K562 (cell line): ENCODE measurements around the gene ZNF503. TPM values are rescaled to one million over a fixed set of nuclear protein-coding genes. Genes with fewer than 3 reads are reported as not detected.

Experiments
- CAMTA2 ChIP-seq: fragments of 250-450 bp; sonication (Bioruptor Pico); conservative IDR thresholded peaks from 2 replicates; pipeline ENCODE4 v1.5.1; 2022
- CHCHD3 ChIP-seq: fragments of 250-450 bp; sonication (Bioruptor Pico); IDR thresholded peaks from 2 replicates; pipeline ENCODE4 v2.1.2; 2022; ENCODE audit warnings: mild to moderate bottlenecking
- GABPB2 ChIP-seq: fragments of 250-450 bp; sonication (Bioruptor Pico); conservative IDR thresholded peaks from 2 replicates; pipeline ENCODE4 v1.5.1; 2021; ENCODE audit warnings: mild to moderate bottlenecking
- ID3 ChIP-seq, 2 experiments: fragments of 250-450 bp in 1 of 2; fragments of 450-650 bp in 1 of 2; sonication (Bioruptor Pico) in 1 of 2; IDR thresholded peaks; 2 replicates each; pipeline versions ENCODE4 v1.6.1 to v1.8.0; 2016 to 2021; ENCODE audit warnings: mild to moderate bottlenecking in 2 of 2, moderate library complexity in 2 of 2, missing compliant biosample characterization in 1 of 2, missing genetic modification characterization in 1 of 2
- IRF2 ChIP-seq: sonication (generic); formaldehyde crosslinking; IDR thresholded peaks from 2 replicates; pipeline ENCODE4 v1.8.1; 2022; ENCODE audit warnings: mild to moderate bottlenecking, missing genetic modification reagents
- KAT8 ChIP-seq: fragments of 450-650 bp; IDR thresholded peaks from 2 replicates; pipeline ENCODE4 v1.6.1; 2016; ENCODE audit warnings: low read depth, mild to moderate bottlenecking
- KLF16 ChIP-seq: IDR thresholded peaks from 2 replicates; pipeline ENCODE4 v1.6.1; 2016; ENCODE audit warnings: antibody characterized with exemption
- MTA3 ChIP-seq: fragments of 450-650 bp; formaldehyde crosslinking; IDR thresholded peaks from 2 replicates; pipeline ENCODE4 v1.6.1; 2017; ENCODE audit warnings: mild to moderate bottlenecking, borderline replicate concordance
- NFYB ChIP-seq: IDR thresholded peaks from 2 replicates; pipeline ENCODE4 v1.6.1; 2011; ENCODE audit warnings: mild to moderate bottlenecking, moderate library complexity; ENCODE audit not compliant: insufficient read length; ENCODE audit errors: extremely low read depth
- PCBP1 ChIP-seq: fragments of 200-400 bp; formaldehyde crosslinking; IDR thresholded peaks from 2 replicates; pipeline ENCODE4 v1.6.1; 2018; ENCODE audit warnings: mild to moderate bottlenecking, low read depth, low read length; ENCODE audit not compliant: poor library complexity, severe bottlenecking
- POLR2A ChIP-seq: fragments of 450-650 bp; conservative IDR thresholded peaks from 2 replicates; pipeline ENCODE4 v1.6.1; 2016
- POLR2G ChIP-seq: fragments of 200-400 bp; formaldehyde crosslinking; IDR thresholded peaks from 2 replicates; pipeline ENCODE4 v1.6.1; 2017; ENCODE audit warnings: low read depth, mild to moderate bottlenecking, antibody characterized with exemption, low read length, moderate library complexity
- RAD21 ChIP-seq, 2 experiments: fragments of 250-450 bp in 1 of 2; fragments of 450-650 bp in 1 of 2; sonication (Bioruptor Pico) in 1 of 2; formaldehyde crosslinking in 1 of 2; IDR thresholded peaks in 1 of 2; conservative IDR thresholded peaks in 1 of 2; 2 replicates each; pipeline versions ENCODE4 v1.4.0 to v1.8.0; 2020 to 2022; ENCODE audit warnings: mild to moderate bottlenecking in 2 of 2, moderate library complexity in 1 of 2
- SLC30A9 ChIP-seq: fragments of 250-450 bp; sonication (Bioruptor Pico); IDR thresholded peaks from 2 replicates; pipeline ENCODE4 v1.8.0; 2022; ENCODE audit warnings: mild to moderate bottlenecking, moderate library complexity
- SMARCE1 ChIP-seq: fragments of 450-650 bp; IDR thresholded peaks from 2 replicates; pipeline ENCODE4 v1.7.1; 2016; ENCODE audit warnings: mild to moderate bottlenecking
- TEAD1 ChIP-seq, 2 experiments: fragments of 450-650 bp in 1 of 2; sonication (generic) in 1 of 2; formaldehyde crosslinking; IDR thresholded peaks; 2 replicates each; pipeline versions ENCODE4 v1.4.0 to v1.8.0; 2020 to 2022; ENCODE audit warnings: mild to moderate bottlenecking in 2 of 2, missing genetic modification reagents in 1 of 2
- ZFP91 ChIP-seq: sonication (generic); formaldehyde crosslinking; IDR thresholded peaks from 2 replicates; pipeline ENCODE4 v1.8.0; 2022; ENCODE audit warnings: mild to moderate bottlenecking, missing genetic modification reagents
- ZNF384 ChIP-seq: IDR thresholded peaks from 2 replicates; pipeline ENCODE4 v1.6.1; 2012; ENCODE audit warnings: low read depth, low read length, improper control_type of control experiment
- ZNF395 ChIP-seq: fragments of 200-800 bp; sonication (Bioruptor generic); IDR thresholded peaks from 2 replicates; pipeline ENCODE4 v1.6.1; 2017; ENCODE audit warnings: missing genetic modification characterization, missing compliant biosample characterization
- ZNF507 ChIP-seq: conservative IDR thresholded peaks from 2 replicates; pipeline ENCODE4 v1.6.1; 2017; ENCODE audit warnings: missing genetic modification characterization, missing compliant biosample characterization
- ZNF780A ChIP-seq: fragments of 250-450 bp; sonication (Bioruptor Pico); IDR thresholded peaks from 2 replicates; pipeline ENCODE4 v1.5.0; 2021; ENCODE audit warnings: mild to moderate bottlenecking
- polyA plus RNA-seq, 8 experiments: library from polyadenylated mRNA; depleted of rRNA in 4 of 8; stranded (reverse) in 5 of 8; unstranded in 3 of 8; fragments of >200 nt; fragmentation: Nextera tagmentation in 2 of 8; fragmentation: Illumina TruSeq in 1 of 8; extraction: Ambion mirVana in 2 of 8; extraction: Trizol in 1 of 8; gene quantifications; 2 replicates each; pipeline versions ENCODE4 v1.2.1 to v1.2.3, GENCODE V29; 2011 to 2014; ENCODE audit warnings: inconsistent platforms in 1 of 8, missing spikeins in 1 of 8
- total RNA-seq, 7 experiments: library from RNA; depleted of rRNA in 6 of 7; stranded (reverse); fragments of >200 nt in 6 of 7; fragmentation: Illumina TruSeq in 2 of 7; extraction: Trizol in 2 of 7; gene quantifications; 2 replicates each; pipeline versions ENCODE4 v1.2.1 to v1.2.3, GENCODE V29; 2011 to 2021; ENCODE audit warnings: low replicate concordance in 1 of 7
- TF ChIP-seq, protein P1 (sequence below): IDR thresholded peaks from 2 replicates; pipeline ENCODE4 v1.6.1; 2014; ENCODE audit warnings: antibody characterized with exemption
- TF ChIP-seq, protein P2 (sequence below): sonication (generic); IDR thresholded peaks from 2 replicates; pipeline ENCODE4 v1.6.1; 2016

The ZNF503 gene
- total and polyA plus RNA-seq, 9 of the 15 experiments (the other 6 are each of a cell fraction or from before 2014, with no cell fraction given), result not detected

GRCh38 chr10:75401569-75402485 is at the start of gene ZNF503 (continued):
- TF ChIP-seq PCBP1, result peak; percentile 30
- TF ChIP-seq MTA3, result no peak
- no peak for TF ChIP-seq ZNF780A (CRISPR knock-in tag)
- TF ChIP-seq SMARCE1, result no peak
- TF ChIP-seq POLR2A, result no peak
- no peak for TF ChIP-seq TEAD1 (CRISPR knock-in tag; IDR thresholded peaks at IDR 0.05)
- no peak for TF ChIP-seq CAMTA2
- TF ChIP-seq ZNF395 (CRISPR knock-in tag), result no peak
- no peak for TF ChIP-seq ZNF507 (tag)
- no peak for TF ChIP-seq GABPB2 (CRISPR knock-in tag)
- no peak for TF ChIP-seq KAT8
- TF ChIP-seq POLR2G, result 0 out of 2 replicates have a peak, but pooled peaks have one; percentile 18
- TF ChIP-seq ID3 (CRISPR knock-in tag; IDR thresholded peaks at IDR 0.05), result no peak
- TF ChIP-seq ID3 (tag; IDR thresholded peaks at IDR 0.05), result no peak
- no peak for TF ChIP-seq IRF2 (CRISPR knock-in tag)
- no peak for TF ChIP-seq CHCHD3 (CRISPR knock-in tag)
- no peak for TF ChIP-seq RAD21 (CRISPR knock-in tag; conservative IDR thresholded peaks at IDR 0.05 in 1 of 2, IDR thresholded peaks at IDR 0.05 in 1 of 2)
- TF ChIP-seq KLF16, result no peak
- no peak for TF ChIP-seq NFYB
- no peak for TF ChIP-seq SLC30A9
- no peak for TF ChIP-seq ZFP91 (CRISPR knock-in tag)
- TF ChIP-seq ZNF384, result no peak
- TF ChIP-seq, protein P1, sequence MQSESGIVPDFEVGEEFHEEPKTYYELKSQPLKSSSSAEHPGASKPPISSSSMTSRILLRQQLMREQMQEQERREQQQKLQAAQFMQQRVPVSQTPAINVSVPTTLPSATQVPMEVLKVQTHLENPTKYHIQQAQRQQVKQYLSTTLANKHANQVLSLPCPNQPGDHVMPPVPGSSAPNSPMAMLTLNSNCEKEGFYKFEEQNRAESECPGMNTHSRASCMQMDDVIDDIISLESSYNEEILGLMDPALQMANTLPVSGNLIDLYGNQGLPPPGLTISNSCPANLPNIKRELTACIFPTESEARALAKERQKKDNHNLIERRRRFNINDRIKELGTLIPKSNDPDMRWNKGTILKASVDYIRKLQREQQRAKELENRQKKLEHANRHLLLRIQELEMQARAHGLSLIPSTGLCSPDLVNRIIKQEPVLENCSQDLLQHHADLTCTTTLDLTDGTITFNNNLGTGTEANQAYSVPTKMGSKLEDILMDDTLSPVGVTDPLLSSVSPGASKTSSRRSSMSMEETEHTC, result no peak
- TF ChIP-seq, protein P2, sequence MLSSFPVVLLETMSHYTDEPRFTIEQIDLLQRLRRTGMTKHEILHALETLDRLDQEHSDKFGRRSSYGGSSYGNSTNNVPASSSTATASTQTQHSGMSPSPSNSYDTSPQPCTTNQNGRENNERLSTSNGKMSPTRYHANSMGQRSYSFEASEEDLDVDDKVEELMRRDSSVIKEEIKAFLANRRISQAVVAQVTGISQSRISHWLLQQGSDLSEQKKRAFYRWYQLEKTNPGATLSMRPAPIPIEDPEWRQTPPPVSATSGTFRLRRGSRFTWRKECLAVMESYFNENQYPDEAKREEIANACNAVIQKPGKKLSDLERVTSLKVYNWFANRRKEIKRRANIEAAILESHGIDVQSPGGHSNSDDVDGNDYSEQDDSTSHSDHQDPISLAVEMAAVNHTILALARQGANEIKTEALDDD, result no peak
